NCI-H69 (cell line): ENCODE results near the gene RXFP3.

Experiments used
- DNase-seq: peaks from one replicate; lab custom pipeline; 2025; lab: John Stamatoyannopoulos, UW

RXFP3 gene

DNA sequence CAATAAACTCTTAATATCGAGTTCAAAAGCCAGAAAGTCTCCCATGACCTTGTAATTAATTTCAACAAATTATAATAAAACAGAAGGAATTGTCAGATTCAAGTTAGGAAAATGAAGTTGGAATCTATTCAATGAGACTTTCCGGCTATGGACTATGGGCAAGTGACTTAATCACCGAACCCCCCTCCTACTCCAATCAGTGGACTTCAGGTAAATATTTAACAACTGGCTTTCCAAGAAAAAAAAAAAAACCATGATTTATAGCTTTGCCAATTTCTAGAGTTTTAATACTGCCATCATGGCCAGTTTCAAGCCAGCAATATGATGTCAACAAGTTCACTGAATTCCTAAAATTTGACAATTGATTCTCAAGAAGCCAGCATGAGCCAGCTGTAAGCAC, 43.8 kb downstream of the RXFP3 start:
- DNase-seq, result no peak

DNA sequence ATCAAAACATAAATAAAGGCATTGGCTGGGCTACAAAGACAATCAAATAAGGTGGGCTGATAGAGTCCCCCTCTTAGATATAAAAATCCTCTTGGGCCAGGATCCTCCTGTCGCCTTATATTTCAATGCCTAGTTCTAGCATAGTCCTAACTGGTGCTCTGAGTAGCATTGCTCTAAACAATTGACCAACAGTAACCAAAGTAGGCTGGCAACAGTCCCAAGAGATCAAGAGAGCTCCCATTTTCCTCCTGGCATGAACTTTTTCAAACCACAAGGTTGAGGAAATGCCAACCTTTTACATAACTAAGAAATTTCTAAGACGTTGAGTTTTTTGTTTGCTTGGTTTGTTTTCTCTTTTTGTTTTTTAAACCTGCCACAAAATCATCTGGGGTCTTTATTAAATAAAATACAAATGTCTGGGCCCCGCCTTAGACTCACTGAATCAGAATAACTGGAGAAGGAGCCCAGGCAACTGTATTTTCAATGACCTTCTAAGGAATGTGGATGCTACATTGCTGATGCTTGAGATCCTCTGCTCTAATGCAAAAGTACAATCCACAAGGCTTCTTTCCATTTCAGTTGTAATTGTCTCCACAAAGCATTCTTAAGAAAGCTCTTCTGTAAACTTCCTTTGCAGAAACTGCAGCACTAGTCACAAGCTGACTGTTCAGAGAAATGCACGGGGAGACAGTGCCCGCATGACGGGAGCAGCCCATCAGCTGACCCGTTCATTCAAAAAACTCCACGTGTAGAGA, 45.4 kb downstream of the RXFP3 start:
- DNase-seq, result no peak

DNA sequence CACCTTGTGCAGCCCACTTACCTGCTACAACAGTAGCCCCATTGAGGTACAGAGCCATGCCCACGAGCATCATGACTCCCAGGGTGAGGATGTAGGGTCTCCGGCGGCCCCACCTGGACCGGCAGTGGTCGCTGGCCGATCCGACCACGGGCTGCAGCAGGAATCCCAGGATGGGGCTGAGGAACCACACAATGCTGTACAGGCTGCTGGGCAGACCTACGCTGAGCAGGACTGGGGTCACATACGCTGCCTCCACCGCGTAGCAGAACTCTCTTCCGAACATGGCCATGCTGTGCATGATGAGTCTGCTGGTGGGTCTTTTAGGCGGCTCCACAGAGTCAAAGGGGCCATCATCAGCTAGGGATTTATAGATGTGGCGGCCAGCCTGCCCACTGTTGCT, 48.0 kb downstream of the RXFP3 start:
- no peak for DNase-seq

DNA sequence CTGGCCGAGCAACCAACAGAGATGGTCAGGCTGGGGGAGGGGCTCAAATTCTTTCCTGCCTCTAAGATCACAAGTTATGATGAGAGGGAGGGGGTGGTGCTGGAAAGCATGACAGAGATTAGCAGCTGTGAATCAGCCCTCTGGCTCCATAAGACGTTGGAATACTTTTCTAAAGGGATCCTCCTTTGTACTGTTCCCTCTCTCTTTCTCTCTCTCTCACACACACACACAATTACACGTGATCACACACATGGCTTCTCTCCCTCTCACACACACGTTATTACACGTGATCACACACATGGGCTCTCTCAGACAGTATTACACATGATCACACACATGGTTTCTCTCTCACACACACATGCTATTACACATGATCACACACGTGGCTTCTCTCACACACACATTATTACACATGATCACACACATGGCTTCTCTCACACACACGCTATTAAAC, 48.5 kb downstream of the RXFP3 start, which contains the start of gene SLC45A2:
Gene SLC45A2, minus strand, starts transcription at position 23 of the 454 bp plus-strand sequence. CDS start 110 bp downstream, outside the sequence.
- DNase-seq, result no peak

DNA sequence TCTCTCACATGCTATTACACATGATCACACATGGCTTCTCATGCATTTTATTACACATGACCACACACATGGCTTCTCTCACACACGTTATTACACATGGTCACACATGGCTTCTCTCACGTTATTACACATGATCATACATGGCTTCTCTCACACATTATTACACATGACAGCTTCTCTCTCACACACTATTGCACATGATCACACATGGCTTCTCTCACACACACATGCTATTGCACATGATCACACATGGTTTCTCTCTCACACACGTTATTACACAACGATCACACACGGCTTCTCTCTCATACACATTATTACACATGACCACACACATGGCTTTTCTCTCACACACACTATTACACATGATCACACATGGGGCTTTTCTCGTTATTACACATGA, 49.3 kb downstream of the RXFP3 start:
- no peak for DNase-seq
